BJ (cell line): ENCODE results near the gene CARTPT. TPM values are rescaled to one million over a fixed set of nuclear protein-coding genes. Genes with fewer than 3 reads are reported as not detected.

ENCODE experiments used
- CTCF ChIA-PET: fragments of 350-600 bp; formaldehyde crosslinking; extraction: SDS; loops from one replicate; lab custom pipeline; 2021; ENCODE audit warnings: antibody characterized with exemption, inconsistent platforms; lab: Yijun Ruan, JAX
- POLR2A ChIA-PET: fragments of 300-600 bp; sonication (Branson Sonifier 250); formaldehyde crosslinking; extraction: SDS; loops from one replicate; lab custom pipeline; 2021; ENCODE audit warnings: antibody characterized with exemption; lab: Charles Lee
- DNase-seq: peaks from one replicate; pipeline ENCODE4 v3.0.0-alpha.2; 2011; ENCODE audit warnings: low read depth
- H3K27me3 ChIP-seq: 2 replicates; pipeline ENCODE4 v1.6.0; 2011; ENCODE audit warnings: low read length; ENCODE audit not compliant: control insufficient read depth, insufficient read depth
- H3K36me3 ChIP-seq: 2 replicates; pipeline ENCODE4 v1.5.1; 2011; ENCODE audit warnings: low read length; ENCODE audit not compliant: control insufficient read depth, insufficient read depth
- H3K4me3 ChIP-seq: 2 replicates; pipeline ENCODE4 v1.5.1; 2011; ENCODE audit warnings: low read depth, mild to moderate bottlenecking, control low read depth, low read length
- polyA plus RNA-seq: library from polyadenylated mRNA; depleted of rRNA; stranded (reverse); fragments of >200 nt; gene quantifications from 2 replicates; pipeline ENCODE4 v1.2.3, GENCODE V29; 2011
- TF ChIP-seq, protein P1 (sequence below): IDR thresholded peaks from 2 replicates; pipeline ENCODE4 v1.5.1; 2011; ENCODE audit warnings: low read depth, mild to moderate bottlenecking, control low read depth, inconsistent platforms, low read length, moderate library complexity; ENCODE audit not compliant: insufficient read depth

Gene CARTPT
- polyA plus RNA-seq, 1 experiment, result not detected

- CTCF ChIA-PET, result interaction anchor here (2.6 to 3.4 kb wide), 2 partner anchors 8 to 13 kb away, joined by 6 to 13 read pairs; partner anchors contain the start of gene CARTPT
- POLR2A ChIA-PET, result no interaction called here
- TF ChIP-seq, protein P1, sequence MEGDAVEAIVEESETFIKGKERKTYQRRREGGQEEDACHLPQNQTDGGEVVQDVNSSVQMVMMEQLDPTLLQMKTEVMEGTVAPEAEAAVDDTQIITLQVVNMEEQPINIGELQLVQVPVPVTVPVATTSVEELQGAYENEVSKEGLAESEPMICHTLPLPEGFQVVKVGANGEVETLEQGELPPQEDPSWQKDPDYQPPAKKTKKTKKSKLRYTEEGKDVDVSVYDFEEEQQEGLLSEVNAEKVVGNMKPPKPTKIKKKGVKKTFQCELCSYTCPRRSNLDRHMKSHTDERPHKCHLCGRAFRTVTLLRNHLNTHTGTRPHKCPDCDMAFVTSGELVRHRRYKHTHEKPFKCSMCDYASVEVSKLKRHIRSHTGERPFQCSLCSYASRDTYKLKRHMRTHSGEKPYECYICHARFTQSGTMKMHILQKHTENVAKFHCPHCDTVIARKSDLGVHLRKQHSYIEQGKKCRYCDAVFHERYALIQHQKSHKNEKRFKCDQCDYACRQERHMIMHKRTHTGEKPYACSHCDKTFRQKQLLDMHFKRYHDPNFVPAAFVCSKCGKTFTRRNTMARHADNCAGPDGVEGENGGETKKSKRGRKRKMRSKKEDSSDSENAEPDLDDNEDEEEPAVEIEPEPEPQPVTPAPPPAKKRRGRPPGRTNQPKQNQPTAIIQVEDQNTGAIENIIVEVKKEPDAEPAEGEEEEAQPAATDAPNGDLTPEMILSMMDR, result no peak
- Histone ChIP-seq H3K4me3 (no peak overlapping the region), H3K27me3 (peaks cover 17% of the 10 kb centered on the region), H3K36me3 (no peaks in the 10 kb centered on the region)
- no peak for DNase-seq
Measured at GRCh38 chr5:71705421-71705820, 13.7 kb upstream of the CARTPT start.

GRCh38 chr5:71706906-71707305, 12.2 kb upstream of the CARTPT start:
- no peak overlapping the region for H3K4me3 ChIP-seq
- H3K27me3 ChIP-seq, result peaks cover 13% of the 10 kb centered on the region
- ChIA-PET POLR2A (no interaction called here), CTCF (interaction anchor here (1.0 to 3.4 kb wide), 2 partner anchors 9 to 13 kb away, joined by 4 to 13 read pairs; no protein-coding TSS in a partner anchor)
- H3K36me3 ChIP-seq, result no peaks in the 10 kb centered on the region
- DNase-seq, result no peak
- TF ChIP-seq, protein P1, result no peak

GRCh38 chr5:71711610-71712009, 7.5 kb upstream of the CARTPT start:
- TF ChIP-seq, protein P1, result no peak
- Histone ChIP-seq H3K4me3 (no peak overlapping the region), H3K27me3 (peaks cover 11% of the 10 kb centered on the region; the same call in 1 of the 2 replicates), H3K36me3 (no peaks in the 10 kb centered on the region)
- no peak for DNase-seq
- CTCF ChIA-PET, result interaction anchor here (0.6 kb wide), 1 partner anchor 93 kb away, joined by 3 read pairs; no protein-coding TSS in a partner anchor
- POLR2A ChIA-PET, result no interaction called here

DNA sequence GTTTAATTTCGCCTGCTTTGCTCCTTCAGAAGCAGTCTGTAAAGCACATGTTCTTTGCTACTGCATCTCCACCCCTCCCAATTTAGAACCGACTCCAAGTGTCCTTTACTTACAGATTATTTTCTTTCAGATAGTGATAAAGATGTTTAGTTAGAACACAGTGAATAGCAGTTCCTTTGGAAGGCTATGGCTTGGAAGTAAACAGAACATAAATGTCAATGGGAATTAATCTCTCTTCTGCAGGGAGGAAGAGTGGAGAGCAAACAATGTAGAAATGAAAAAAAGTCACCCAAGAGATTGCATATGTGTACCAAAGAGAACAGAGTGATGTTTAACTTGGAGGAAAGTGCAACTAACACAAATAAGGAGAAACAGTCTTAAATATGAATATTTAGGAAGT, 4.2 kb upstream of the CARTPT start:
- H3K4me3 ChIP-seq, result no peak overlapping the region
- H3K27me3 ChIP-seq, result peaks cover 15% of the 10 kb centered on the region
- no peak for DNase-seq
- no peaks in the 10 kb centered on the region for H3K36me3 ChIP-seq
- ChIA-PET CTCF (no interaction called here), POLR2A (no interaction called here)
- TF ChIP-seq, protein P1, result no peak

DNA sequence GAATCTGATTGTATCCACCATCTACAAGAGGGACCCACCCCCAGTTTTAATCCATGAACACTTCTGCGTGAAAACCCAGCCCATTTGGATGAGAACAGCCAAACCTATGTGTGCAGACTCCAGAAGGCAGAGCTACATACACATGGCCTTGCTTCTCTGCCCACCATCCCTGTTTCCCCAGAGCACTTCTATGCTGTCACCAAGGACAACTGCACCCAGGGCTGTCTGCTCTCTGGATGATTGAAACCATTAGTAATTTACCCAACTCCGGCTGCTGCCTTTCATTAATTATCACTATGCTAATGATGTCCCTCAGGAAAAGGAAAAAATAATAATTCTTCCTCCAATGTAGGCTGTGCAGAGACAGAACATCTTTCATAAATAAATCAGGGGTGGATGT, 8.9 kb downstream of the CARTPT start:
- H3K4me3 ChIP-seq, result no peak overlapping the region
- peaks cover 1% of the 10 kb centered on the region; the same call in 1 of the 2 replicates for H3K27me3 ChIP-seq
- DNase-seq, result no peak
- POLR2A ChIA-PET, result no interaction called here
- CTCF ChIA-PET, result no interaction called here
- no peaks in the 10 kb centered on the region for H3K36me3 ChIP-seq
- TF ChIP-seq, protein P1, result no peak
